Neural cell (in vitro differentiated cells): ENCODE measurements around the gene ABCG5.

Experiments used
- EP300 ChIP-seq: fragments of 450-650 bp; conservative IDR thresholded peaks from 2 replicates; pipeline ENCODE4 v1.6.1; 2014; ENCODE audit warnings: antibody characterized with exemption, mild to moderate bottlenecking, moderate library complexity; ENCODE audit not compliant: poor library complexity, severe bottlenecking
- EZH2 ChIP-seq: fragments of 200-600, 300-800 bp; shearing (Covaris generic), sonication (generic); IDR thresholded peaks from 2 replicates; pipeline ENCODE4 v1.6.1; 2014; ENCODE audit warnings: antibody characterized with exemption, low read length, borderline replicate concordance, mild to moderate bottlenecking; ENCODE audit not compliant: insufficient read depth, poor library complexity, severe bottlenecking
- POLR2AphosphoS5 ChIP-seq: IDR thresholded peaks from 2 replicates; pipeline ENCODE4 v1.6.1; 2012
- RAD21 ChIP-seq: fragments of 450-650 bp; conservative IDR thresholded peaks from 2 replicates; pipeline ENCODE4 v1.6.1; 2014; ENCODE audit warnings: antibody characterized with exemption, mild to moderate bottlenecking, moderate library complexity
- SMC3 ChIP-seq: fragments of 450-650 bp; conservative IDR thresholded peaks from 2 replicates; pipeline ENCODE4 v1.6.1; 2014; ENCODE audit warnings: antibody characterized with exemption, mild to moderate bottlenecking, moderate library complexity; ENCODE audit not compliant: poor library complexity
- TF ChIP-seq, protein P1 (sequence below): fragments of 450-650 bp; IDR thresholded peaks from 2 replicates; pipeline ENCODE4 v1.5.1; 2014; ENCODE audit warnings: antibody characterized with exemption, mild to moderate bottlenecking, moderate library complexity; ENCODE audit not compliant: poor library complexity, severe bottlenecking
- TF ChIP-seq, protein P2 (sequence below): IDR thresholded peaks from 2 replicates; pipeline ENCODE4 v1.6.1; 2012; ENCODE audit warnings: borderline replicate concordance

DNA sequence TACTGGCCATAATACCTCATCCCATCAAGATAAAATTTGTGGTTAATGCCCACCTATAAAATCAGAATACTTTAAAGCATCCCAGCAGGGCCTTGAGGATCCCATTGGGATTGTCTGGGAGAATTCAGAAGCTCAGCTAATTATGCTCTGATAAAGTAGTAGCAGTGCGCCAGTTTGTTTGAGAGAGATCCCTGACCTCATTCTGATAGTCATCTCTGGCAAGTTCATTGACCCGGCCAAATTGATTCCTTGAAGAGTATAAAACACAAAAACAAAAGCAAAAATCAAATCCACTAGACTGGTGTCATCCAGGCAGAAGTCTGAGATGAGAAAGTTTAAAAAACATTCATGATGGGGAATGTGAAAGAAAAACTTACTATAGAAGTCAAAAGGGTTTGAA, 14.1 kb downstream of the ABCG5 start:
- TF ChIP-seq EZH2 (no peak), POLR2AphosphoS5 (no peak), RAD21 (no peak), EP300 (no peak), SMC3 (no peak)
- TF ChIP-seq, protein P1, sequence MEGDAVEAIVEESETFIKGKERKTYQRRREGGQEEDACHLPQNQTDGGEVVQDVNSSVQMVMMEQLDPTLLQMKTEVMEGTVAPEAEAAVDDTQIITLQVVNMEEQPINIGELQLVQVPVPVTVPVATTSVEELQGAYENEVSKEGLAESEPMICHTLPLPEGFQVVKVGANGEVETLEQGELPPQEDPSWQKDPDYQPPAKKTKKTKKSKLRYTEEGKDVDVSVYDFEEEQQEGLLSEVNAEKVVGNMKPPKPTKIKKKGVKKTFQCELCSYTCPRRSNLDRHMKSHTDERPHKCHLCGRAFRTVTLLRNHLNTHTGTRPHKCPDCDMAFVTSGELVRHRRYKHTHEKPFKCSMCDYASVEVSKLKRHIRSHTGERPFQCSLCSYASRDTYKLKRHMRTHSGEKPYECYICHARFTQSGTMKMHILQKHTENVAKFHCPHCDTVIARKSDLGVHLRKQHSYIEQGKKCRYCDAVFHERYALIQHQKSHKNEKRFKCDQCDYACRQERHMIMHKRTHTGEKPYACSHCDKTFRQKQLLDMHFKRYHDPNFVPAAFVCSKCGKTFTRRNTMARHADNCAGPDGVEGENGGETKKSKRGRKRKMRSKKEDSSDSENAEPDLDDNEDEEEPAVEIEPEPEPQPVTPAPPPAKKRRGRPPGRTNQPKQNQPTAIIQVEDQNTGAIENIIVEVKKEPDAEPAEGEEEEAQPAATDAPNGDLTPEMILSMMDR, result no peak
- TF ChIP-seq, protein P2, sequence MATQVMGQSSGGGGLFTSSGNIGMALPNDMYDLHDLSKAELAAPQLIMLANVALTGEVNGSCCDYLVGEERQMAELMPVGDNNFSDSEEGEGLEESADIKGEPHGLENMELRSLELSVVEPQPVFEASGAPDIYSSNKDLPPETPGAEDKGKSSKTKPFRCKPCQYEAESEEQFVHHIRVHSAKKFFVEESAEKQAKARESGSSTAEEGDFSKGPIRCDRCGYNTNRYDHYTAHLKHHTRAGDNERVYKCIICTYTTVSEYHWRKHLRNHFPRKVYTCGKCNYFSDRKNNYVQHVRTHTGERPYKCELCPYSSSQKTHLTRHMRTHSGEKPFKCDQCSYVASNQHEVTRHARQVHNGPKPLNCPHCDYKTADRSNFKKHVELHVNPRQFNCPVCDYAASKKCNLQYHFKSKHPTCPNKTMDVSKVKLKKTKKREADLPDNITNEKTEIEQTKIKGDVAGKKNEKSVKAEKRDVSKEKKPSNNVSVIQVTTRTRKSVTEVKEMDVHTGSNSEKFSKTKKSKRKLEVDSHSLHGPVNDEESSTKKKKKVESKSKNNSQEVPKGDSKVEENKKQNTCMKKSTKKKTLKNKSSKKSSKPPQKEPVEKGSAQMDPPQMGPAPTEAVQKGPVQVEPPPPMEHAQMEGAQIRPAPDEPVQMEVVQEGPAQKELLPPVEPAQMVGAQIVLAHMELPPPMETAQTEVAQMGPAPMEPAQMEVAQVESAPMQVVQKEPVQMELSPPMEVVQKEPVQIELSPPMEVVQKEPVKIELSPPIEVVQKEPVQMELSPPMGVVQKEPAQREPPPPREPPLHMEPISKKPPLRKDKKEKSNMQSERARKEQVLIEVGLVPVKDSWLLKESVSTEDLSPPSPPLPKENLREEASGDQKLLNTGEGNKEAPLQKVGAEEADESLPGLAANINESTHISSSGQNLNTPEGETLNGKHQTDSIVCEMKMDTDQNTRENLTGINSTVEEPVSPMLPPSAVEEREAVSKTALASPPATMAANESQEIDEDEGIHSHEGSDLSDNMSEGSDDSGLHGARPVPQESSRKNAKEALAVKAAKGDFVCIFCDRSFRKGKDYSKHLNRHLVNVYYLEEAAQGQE, result no peak
